Mucosa of rectum (tissue), 2 donors: ENCODE data around the gene C10orf90.

Source experiments
- H3K27ac ChIP-seq, 2 donors: one replicate each; pipeline ENCODE4 v1.7.0; 2013; ENCODE audit warnings: inconsistent platforms in 2 of 2, low read depth in 2 of 2, low read length in 2 of 2
- H3K27me3 ChIP-seq, 2 donors: one replicate each; pipeline ENCODE4 v1.7.0; 2013; ENCODE audit warnings: low read length in 2 of 2; ENCODE audit not compliant: control insufficient read depth in 2 of 2, insufficient read depth in 2 of 2
- H3K36me3 ChIP-seq, 2 donors: one replicate each; pipeline ENCODE4 v1.7.0; 2013; ENCODE audit warnings: low read length in 2 of 2; ENCODE audit not compliant: control insufficient read depth in 2 of 2, insufficient read depth in 2 of 2
- H3K4me1 ChIP-seq, 2 donors: one replicate each; pipeline ENCODE4 v1.7.0; 2013; ENCODE audit warnings: low read length in 2 of 2, mild to moderate bottlenecking in 1 of 2; ENCODE audit not compliant: control insufficient read depth in 2 of 2, insufficient read depth in 2 of 2
- H3K4me3 ChIP-seq, 2 donors: one replicate each; pipeline ENCODE4 v1.7.0; 2013; ENCODE audit warnings: low read length in 2 of 2
- H3K9ac ChIP-seq, 2 donors: one replicate each; pipeline ENCODE4 v1.7.0; 2013; ENCODE audit warnings: low read length in 2 of 2, low read depth in 1 of 2, mild to moderate bottlenecking in 1 of 2
- H3K9me3 ChIP-seq, 2 donors: one replicate each; pipeline ENCODE4 v1.7.0; 2013; ENCODE audit warnings: low read length in 2 of 2; ENCODE audit not compliant: control insufficient read depth in 2 of 2
- donor health status: healthy.
- donor health status: Normal muscosa, but diverticular disease.

C10orf90 gene

DNA sequence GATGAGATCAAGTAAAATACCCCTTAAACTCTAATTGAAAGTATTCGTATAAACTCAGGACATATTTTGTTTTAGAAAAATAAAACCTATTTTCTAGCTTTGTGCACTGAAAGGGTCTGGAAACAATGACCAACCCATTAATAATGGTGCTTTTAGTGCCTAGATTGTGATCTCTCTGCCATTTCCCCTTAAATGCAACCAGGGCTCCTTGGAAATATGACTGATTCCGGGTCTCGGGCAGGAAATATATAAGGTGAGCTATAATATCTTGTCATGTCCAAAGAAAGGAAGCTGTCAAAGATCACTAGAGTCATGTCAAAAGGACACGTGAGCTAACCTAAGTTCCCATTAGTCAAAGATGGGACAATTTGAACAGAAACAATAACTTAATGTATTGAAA is 269.9 kb downstream of the C10orf90 start:
- Histone ChIP-seq H3K4me1 (no peaks in the 10 kb centered on the region), H3K27ac (no peak overlapping the region), H3K4me3 (no peak overlapping the region), H3K27me3 (peaks cover 0 to 4% of the 10 kb centered on the region in 2 donors), H3K9me3 (no peaks in the 10 kb centered on the region), H3K9ac (no peak overlapping the region), H3K36me3 (no peaks in the 10 kb centered on the region)

DNA sequence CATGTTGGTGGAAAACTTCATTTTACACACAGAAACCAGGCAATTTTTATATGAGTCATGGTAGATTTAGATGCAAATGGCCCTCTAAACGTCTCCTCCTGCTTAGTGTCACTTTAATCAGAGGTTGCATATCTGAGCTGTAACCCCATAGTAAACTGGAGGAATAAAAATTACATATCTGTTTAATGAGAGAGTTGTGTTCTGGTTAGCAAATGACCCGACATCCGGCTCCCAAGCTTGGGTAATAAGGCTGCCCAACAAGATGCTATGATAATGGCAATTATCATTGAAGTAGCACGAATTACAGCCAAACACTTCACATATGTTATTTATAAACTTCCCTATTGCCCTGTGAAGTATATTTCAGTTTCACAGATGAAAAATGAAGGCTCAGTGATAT is 271.6 kb downstream of the C10orf90 start:
- H3K4me3 ChIP-seq: no peak overlapping the region
- no peaks in the 10 kb centered on the region for H3K4me1 ChIP-seq
- H3K9ac ChIP-seq: no peak overlapping the region
- H3K9me3 ChIP-seq: no peaks in the 10 kb centered on the region
- no peaks in the 10 kb centered on the region for H3K36me3 ChIP-seq
- H3K27me3 ChIP-seq: peaks cover 0 to 4% of the 10 kb centered on the region in 2 donors
- no peak overlapping the region for H3K27ac ChIP-seq

DNA sequence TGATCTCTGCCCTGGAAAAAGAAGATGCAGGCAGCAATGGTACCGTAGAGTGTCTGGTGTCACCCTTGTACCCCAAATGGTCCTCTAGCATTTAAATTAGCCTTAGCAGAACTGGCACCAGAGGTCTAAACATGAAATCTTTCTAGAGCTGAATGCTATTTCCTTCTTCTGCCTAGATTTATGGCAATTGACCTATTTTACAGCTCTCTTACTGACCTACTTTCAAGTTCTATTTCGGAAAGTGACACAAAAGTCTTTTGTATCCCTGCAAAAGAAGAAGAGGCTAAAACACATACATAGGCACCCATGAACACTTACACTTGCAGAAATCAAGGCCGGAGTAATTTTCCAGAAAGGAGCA is 272.1 kb downstream of the C10orf90 start:
- Histone ChIP-seq H3K9ac (no peak overlapping the region), H3K4me1 (no peaks in the 10 kb centered on the region), H3K9me3 (no peaks in the 10 kb centered on the region), H3K27me3 (peaks cover 0 to 7% of the 10 kb centered on the region in 2 donors), H3K4me3 (no peak overlapping the region), H3K27ac (no peak overlapping the region), H3K36me3 (no peaks in the 10 kb centered on the region)

DNA sequence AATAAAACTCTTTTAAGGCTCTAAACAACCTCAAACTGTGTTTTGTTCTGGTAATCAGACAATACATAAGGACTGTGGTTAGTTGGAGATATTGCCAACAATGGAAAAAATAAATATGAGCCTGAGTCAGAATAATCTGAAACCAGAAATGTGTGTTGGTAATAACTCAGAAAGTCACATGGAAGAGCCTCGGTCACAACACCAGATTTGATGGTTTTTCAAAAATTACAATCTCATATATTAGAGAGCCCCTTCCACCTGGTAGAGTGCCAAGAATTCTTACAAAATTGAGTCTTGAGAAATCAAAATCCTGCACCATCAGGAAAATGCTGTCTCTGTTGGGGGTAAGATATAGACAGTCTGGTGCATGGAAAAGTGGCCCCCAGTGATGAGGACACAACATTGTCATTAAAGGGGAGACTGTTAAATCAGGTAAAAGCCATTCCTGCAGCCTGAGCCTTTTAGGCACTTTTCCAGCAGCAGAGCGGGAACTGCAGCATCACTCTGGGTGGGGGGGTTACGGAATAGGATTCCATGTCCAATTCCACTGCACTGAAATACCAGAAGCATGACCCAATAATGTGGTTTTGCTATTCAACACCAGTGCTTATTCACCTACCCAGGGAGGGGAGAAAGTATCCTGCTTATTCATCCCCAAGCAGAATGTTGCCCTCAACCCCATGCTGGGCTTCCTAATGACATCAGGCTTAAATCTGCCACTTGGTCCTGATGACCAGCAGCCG is 272.7 kb downstream of the C10orf90 start:
- no peak overlapping the region for H3K4me3 ChIP-seq
- H3K27ac ChIP-seq: no peak overlapping the region
- no peaks in the 10 kb centered on the region for H3K36me3 ChIP-seq
- peaks cover 0 to 7% of the 10 kb centered on the region in 2 donors for H3K27me3 ChIP-seq
- H3K4me1 ChIP-seq: no peaks in the 10 kb centered on the region
- no peak overlapping the region for H3K9ac ChIP-seq
- H3K9me3 ChIP-seq: no peaks in the 10 kb centered on the region

DNA sequence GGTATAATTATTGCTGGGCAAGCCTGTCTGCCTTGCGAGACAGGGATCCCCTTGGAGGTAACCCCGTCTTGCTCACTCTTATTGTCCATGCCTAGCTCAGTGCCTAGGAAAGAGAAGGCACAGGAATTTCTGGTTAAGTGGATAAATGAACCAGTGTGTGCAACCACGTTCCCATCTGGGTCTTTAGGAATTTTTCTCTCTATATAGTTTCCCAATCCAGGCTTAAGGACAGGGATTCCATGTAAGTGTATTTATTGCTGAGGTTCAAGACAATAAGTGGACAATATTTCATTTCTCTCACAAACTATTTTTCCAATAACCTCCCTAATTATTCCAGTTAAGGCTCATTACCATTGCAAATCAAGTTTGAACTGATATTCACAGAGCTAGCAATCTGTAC is 273.3 kb downstream of the C10orf90 start:
- Histone ChIP-seq H3K9me3 (no peaks in the 10 kb centered on the region), H3K4me3 (no peak overlapping the region), H3K9ac (no peak overlapping the region), H3K27ac (no peak overlapping the region), H3K4me1 (no peaks in the 10 kb centered on the region), H3K27me3 (peaks cover 0 to 8% of the 10 kb centered on the region in 2 donors), H3K36me3 (no peaks in the 10 kb centered on the region)

DNA sequence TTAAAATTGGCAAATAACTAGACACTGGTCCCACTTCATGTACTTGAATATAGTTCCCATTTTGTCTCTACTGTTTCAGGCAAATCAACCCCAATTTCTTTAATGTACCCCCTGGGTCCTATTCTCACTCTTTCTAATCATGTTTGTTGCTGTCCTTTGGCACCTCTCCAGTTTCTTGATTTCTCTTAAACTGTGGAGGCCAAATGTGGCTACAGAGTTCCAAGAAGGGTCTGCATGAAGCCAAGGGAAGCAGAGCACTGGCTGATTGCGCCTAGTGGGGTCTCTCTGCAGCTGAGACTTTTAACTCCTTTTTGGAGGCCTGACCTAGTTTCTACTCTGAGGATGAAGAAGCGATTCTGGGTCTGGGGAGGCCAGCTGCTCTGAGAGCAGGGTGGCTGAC is 275.5 kb downstream of the C10orf90 start:
- no peak overlapping the region for H3K27ac ChIP-seq
- no peaks in the 10 kb centered on the region for H3K9me3 ChIP-seq
- H3K4me1 ChIP-seq: no peaks in the 10 kb centered on the region
- H3K4me3 ChIP-seq: no peak overlapping the region
- no peak overlapping the region for H3K9ac ChIP-seq
- peaks cover 6 to 14% of the 10 kb centered on the region in 2 donors for H3K27me3 ChIP-seq
- no peaks in the 10 kb centered on the region for H3K36me3 ChIP-seq

DNA sequence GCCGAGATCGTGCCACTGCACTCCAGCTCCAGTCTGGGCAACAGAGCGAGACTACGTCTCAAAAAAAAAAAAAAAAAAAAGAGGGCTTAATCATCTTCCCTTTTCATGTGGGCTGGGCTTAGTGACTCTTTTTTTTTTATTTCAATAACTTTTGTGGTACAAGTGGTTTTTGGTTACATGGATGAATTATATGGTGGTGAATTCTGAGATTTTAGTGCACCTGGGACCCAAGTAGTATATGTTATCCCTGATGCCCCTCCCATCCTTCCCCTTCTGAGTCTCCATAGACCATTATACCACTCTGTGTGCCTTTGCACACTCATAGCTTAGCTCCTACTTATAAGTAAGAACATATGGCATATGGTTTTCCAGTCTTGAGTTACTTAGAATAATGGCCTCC is 277.4 kb downstream of the C10orf90 start:
- Histone ChIP-seq H3K4me1 (peaks cover 0 to 2% of the 10 kb centered on the region in 2 donors), H3K27me3 (peaks cover 11 to 16% of the 10 kb centered on the region in 2 donors), H3K9ac (no peak overlapping the region), H3K27ac (no peak overlapping the region), H3K36me3 (no peaks in the 10 kb centered on the region), H3K4me3 (no peak overlapping the region), H3K9me3 (no peaks in the 10 kb centered on the region)

DNA sequence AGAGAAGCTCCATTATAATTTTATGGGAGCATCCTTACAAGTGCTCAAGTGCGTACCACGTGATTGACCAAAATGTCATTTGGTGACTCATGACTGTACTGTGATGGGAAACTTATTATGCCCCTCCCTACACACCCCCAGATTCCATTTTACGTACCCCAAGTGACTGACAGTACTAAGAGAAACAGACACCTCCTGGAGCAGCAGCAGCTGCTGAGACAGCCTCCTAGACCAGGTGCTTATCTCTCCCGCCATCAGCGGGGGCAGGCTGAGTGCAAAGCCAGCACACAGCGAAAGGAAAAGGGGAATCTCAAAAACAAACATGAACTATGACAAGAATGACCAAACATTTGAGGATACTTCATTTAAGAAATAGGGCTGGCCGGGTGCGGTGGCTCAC is 278.0 kb downstream of the C10orf90 start:
- Histone ChIP-seq H3K9ac (no peak overlapping the region), H3K4me1 (peaks cover under 1 to 5% of the 10 kb centered on the region in 2 donors), H3K9me3 (no peaks in the 10 kb centered on the region), H3K36me3 (no peaks in the 10 kb centered on the region), H3K27ac (no peak overlapping the region), H3K4me3 (no peak overlapping the region), H3K27me3 (peaks cover 11 to 19% of the 10 kb centered on the region in 2 donors)

DNA sequence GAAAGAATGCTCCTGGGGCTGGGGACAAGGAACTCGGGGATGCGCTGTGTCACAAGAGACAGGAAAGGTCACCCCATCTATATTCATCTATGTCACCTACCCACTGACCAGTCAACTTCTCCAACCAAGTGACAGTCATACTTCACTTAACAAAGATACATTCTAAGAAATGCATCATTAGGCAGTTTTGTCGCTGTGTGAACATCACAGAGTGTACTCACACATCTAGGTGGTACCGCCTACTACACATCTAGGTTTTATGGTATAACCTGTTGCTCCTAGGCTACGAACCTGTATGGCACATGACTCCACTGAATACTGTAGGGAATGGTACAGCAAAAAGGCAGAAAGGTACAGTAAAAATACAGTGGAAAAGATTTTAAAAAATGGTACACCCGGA is 278.4 kb downstream of the C10orf90 start:
- H3K27ac ChIP-seq: no peak overlapping the region

DNA sequence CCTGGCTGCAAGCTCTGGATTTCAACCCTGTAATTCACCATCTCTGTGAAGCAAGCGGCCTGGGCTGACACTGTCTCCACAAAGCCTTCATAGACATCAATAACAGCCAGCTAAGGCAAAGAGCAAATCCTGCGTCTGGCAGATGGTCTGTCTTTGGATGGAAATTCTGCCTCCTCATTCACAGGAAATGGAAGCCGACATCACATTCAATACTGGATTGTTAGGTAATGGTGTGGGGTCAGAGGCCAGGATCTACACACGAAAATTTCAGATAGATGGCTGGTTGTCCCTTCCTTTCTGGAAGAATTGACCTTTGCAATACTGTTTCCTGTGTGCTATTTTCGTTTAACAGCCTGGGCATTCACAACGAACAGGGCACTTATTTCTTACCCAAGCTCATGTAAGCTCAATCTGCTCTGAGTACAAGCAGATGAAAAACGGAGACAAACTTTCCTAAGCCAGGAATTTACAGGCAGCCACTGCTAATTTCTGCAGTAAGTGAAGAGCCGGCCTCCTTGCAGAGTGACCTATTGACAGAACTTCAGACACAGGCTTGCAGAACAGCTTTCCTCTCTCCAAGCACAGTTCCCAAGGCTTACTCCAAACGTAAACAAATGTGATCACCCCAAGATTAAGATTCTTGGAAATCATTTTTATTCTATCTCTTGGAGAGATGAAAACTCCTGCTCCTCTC is 279.2 kb downstream of the C10orf90 start:
- H3K36me3 ChIP-seq: no peaks in the 10 kb centered on the region
- peaks cover 4 to 9% of the 10 kb centered on the region in 2 donors for H3K4me1 ChIP-seq
- H3K27ac ChIP-seq: no peak overlapping the region
- H3K27me3 ChIP-seq: peaks cover 10 to 22% of the 10 kb centered on the region in 2 donors
- H3K4me3 ChIP-seq: no peak overlapping the region
- H3K9ac ChIP-seq: no peak overlapping the region
- no peaks in the 10 kb centered on the region for H3K9me3 ChIP-seq

More for the DNA sequence above, 278.4 kb downstream of the C10orf90 start:
- Histone ChIP-seq H3K9me3 (no peaks in the 10 kb centered on the region), H3K9ac (no peak overlapping the region), H3K27me3 (peaks cover 11 to 22% of the 10 kb centered on the region in 2 donors), H3K36me3 (no peaks in the 10 kb centered on the region), H3K4me3 (no peak overlapping the region), H3K4me1 (peaks cover 4 to 9% of the 10 kb centered on the region in 2 donors)
